CD4-positive, alpha-beta T cell treated with Interleukin-15 for 1 hour (primary cell): ENCODE results near the gene ANKS1A.
A peak's percentile ranks its signal among the peaks of the same experiment; 100 is the strongest.

ENCODE experiments used
- DNase-seq: peaks from one replicate; pipeline ENCODE4 v3.0.0-alpha.2; 2020

The ANKS1A gene

GRCh38 chr6:35043381-35044130, 154.5 kb downstream of the ANKS1A start:
- no peak for DNase-seq

DNA sequence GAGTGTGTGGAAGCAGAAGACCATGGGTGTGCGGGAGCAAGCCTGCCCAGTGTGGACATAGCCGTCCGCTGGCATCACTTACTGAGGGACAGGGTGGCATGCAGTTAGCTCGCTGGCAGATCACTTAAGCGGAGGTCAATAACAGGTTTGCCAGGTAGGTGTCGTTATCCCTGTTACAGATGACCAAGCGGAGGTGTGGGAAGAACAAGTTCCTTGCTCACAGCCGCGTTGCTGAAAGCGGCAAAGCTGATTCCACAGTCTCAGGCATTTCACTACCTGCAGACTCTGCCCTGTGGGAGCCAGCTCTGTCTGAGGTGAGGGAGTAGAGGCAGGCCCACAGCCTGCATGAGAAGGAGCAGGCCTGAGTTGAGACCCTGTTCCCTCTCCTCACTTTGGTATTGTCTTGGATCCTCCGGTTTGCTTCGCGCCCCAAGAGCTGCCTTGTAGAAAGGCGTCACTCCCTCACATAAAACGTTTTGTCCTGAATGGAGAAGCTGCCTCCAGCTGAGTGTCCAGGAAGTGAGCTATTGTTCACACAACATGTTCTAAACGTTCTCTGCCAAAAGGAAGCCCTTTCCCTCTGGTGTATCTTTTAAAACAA, 155.2 kb downstream of the ANKS1A start:
- no peak for DNase-seq

GRCh38 chr6:35044761-35045421, 155.8 kb downstream of the ANKS1A start:
- DNase-seq = no peak

GRCh38 chr6:35046103-35046502, 157.0 kb downstream of the ANKS1A start:
- no peak for DNase-seq

DNA sequence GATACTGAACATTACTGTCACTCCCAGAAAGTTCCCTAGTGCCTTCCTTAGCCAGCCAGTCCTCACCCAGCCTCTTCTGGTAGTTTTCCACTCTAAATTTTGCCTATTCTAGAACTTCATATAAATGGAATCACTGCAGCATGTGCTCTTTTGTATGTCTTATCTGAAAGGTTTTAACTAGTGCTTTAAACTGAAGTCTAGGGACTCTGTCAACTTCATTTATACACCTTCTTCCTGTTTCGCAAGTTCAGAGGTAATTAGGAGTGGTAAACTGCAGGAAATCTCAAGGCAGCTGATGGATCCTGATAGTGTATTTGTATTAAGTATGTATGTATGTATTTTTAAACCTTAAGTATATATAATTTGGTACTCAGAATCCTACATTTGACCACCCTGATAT, 157.8 kb downstream of the ANKS1A start:
- DNase-seq = no peak

GRCh38 chr6:35047265-35048011, 158.4 kb downstream of the ANKS1A start:
- no peak for DNase-seq

DNA sequence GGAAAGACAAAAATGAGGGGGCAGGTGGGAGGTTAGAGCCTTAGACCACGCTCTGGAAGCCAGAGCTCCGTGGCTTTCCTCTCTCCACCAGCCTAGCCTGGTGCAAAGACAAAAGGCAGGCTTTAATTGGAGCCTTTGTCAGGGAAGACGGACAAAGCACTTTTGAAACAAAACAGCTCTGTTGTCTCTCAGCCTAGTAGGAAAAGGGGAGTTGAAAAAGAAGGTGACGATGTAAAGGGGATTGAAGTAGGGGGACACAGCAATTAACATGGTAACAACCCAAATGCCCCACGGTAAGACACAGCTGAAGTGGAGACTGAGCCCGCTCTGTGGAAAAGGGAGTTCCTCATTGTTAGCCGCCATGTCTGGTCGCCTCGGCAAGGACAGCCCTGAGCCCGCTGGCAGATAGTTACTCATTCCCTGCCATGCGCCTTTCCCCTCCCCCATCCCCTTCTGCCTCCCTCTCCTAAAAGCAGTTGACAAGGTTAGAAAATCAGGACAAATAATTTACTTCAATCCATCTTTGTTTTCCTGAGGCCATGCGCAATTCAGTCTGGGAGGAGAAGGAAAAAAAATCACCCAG, 159.1 kb downstream of the ANKS1A start:
- DNase-seq = no peak

DNA sequence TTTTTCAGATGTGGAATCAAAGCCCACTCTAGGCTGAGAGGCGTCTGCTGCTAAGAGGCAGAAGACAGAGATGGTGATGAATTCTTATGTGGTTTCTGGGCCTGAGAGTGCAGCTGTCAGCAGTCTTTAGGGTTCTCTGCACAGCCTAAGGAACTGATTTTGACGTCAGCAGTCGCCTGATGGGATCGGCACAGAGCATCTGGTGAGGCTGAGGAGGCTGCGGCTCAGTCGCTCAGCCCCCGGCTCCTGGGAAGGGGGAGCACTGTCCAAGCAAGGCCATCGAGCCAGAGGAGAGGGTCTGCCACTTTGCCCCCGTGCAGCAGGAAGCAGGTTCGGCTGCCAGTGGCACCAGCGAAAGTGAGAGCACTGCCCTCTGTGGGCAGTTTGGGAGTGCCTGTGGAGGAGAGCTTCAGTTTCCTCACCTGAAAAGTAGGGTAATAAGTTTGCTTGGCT, 159.6 kb downstream of the ANKS1A start:
- DNase-seq = peak; percentile 30

DNA sequence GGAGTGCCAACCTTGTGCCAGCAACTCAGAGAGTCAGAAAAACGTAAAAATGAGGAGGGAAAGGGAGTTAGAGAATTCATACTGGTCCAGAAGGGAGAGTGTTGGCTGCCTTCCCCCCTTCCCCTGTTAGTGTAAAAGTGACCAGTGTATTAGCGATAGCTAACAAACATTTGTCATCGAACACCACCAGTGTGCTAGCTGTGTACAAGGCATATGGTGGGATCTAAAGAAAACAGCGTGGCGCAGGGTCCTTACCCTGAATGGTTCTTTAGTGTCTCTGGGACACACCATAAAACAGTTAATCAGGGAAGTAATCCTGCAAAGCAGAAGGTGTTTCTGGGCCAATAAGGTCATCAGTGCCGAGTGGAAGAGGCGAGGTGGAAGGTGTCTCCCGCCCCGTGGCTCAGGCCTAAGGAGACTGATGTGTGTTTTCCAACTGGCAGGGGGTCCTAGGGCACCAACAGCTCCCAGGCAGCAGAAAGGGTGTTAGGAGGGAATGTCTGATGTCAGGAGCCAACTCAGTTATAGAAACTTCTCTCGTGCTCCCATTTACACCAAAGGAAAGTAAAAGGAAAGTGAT, 160.2 kb downstream of the ANKS1A start:
- no peak for DNase-seq

GRCh38 chr6:35049900-35050756, 161.1 kb downstream of the ANKS1A start:
- DNase-seq = no peak

- DNase-seq = no peak
These were observed 161.8 kb downstream of the ANKS1A start for GRCh38 chr6:35050757-35051330.

DNA sequence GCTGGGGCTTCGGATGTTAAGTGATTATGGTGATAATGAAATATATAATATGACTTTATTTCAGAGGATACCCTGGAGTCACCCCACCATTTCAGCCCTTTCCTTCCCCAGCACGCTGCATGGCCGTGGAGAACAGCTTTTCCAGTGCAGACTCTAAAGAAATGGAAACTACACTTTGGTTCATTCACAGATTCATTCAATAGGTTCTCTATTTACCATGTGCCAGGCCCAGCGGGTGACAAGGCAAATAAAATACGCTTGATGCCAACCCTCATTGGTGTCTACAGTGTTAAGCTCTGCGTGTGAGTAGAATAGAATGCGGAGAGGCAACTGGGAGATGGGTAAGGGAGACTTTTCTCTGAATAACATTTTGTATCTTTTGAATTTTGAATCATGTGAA, 162.3 kb downstream of the ANKS1A start:
- no peak for DNase-seq

GRCh38 chr6:35051997-35052583, 163.0 kb downstream of the ANKS1A start:
- no peak for DNase-seq

DNA sequence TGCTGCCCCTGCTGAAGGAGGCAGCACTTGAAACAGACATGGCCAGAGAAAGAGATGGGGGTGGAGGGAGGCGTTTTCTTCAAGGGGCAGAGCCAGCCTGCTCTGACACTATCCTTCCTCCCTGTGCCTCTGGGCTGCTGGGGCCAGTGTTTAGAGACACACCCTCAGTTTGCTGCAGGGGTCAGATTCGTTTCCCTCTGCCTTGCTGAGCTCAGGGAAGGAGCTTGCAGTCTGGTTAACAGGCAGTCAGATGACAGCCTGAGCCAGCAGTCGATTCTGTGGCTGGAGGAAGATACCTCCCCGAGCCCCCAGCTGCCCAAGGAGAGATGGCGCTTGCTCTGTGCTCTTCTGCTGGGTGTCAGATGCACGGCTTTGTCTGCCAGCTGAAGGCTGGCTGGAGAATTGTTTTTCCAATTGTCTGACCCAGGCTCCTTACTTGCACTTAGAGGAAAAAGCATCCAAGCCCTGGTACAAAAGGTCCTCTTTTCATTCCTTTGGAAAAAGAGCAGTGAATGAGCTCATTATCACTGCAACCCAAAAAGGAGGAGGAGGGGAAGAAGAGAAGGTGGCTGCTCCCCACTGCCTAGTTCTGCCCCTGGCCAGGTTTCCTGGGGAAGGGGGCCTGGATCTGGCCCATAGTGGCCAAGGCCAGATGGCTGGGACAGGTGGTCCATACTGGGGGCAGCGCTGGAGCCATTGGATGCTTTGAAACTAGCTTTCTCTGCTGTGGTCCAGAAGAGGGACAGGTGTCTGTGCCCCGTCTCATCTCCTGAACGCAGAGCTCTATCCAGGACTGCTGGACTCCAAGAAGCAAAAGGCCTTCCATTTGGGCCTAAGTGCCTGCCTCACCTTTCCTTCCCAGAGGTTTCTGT, 163.9 kb downstream of the ANKS1A start:
- DNase-seq = no peak

DNA sequence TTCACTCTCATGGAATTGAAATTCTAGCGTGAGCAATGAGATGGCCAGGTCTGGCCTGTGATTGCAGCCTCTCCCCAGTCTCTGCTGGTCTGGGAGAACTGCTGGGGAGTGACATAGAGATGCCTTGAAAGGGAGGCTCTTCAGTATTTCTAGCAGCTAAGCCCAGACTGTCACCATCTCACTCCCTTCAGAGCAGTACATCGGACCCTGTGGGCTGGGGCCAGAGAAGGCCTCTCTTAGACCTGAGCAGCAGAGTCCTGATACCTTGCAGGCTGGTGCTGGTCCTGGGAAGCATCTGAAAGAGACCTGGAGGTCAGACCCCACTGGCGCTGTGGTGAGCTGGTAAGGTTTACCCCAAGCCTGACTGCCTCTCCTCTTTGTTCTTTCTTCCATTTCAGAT, 164.6 kb downstream of the ANKS1A start:
- no peak for DNase-seq

GRCh38 chr6:35054106-35054742, 165.2 kb downstream of the ANKS1A start:
- DNase-seq = no peak

DNA sequence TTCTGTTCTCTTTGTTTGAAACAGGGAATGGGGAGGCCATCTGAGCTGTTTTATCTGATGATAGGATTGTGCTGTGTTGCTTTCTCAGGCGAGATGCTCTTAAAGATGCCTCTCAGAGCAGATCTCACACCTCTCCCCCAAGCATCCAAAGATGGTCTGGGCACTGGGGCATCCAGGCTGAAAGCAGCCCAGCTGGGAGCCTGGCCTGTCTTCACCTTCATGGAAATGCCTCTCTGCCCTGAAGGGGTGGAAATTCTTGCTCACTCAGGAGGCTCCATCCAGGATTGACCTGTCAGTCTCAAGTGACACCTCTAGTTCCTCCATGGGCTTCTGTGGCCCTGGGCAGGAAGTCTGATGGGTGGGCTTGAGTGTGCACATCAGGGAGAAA, 165.7 kb downstream of the ANKS1A start:
- no peak for DNase-seq

GRCh38 chr6:35055891-35056290, 166.8 kb downstream of the ANKS1A start:
- DNase-seq = no peak

GRCh38 chr6:35056952-35057351, 167.9 kb downstream of the ANKS1A start:
- no peak for DNase-seq
